OCI-LY7 (cell line): ENCODE results near the gene SBF1. TPM values are rescaled to one million over a fixed set of nuclear protein-coding genes. Genes with fewer than 3 reads are reported as not detected.

ENCODE experiments used
- BruUV-seq: library from RNA; stranded (reverse); fragments of 400-500 nt; replicated peaks from 2 replicates; lab custom pipeline; 2021; lab: Mats Ljungman, UMichigan
- CTCF ChIA-PET: fragments of 300-600 bp; sonication (Branson Sonifier 250); formaldehyde crosslinking; loops from one replicate; lab custom pipeline; 2022; ENCODE audit warnings: antibody characterized with exemption; ENCODE audit not compliant: unreplicated experiment; lab: Charles Lee
- POLR2A ChIA-PET: fragments of 300-600 bp; sonication (Branson Sonifier 250); formaldehyde crosslinking; loops from one replicate; lab custom pipeline; 2022; ENCODE audit warnings: antibody characterized with exemption; lab: Charles Lee
- DNase-seq: peaks from one replicate; pipeline ENCODE4 v3.0.0-alpha.2; 2015; ENCODE audit warnings: low spot score
- H2AFZ ChIP-seq: fragments of 200-600 bp; sonication (generic), shearing (Covaris generic); 2 replicates; pipeline ENCODE4 v1.6.1; 2014; ENCODE audit warnings: mild to moderate bottlenecking, antibody characterized with exemption, low read length, moderate library complexity
- H3K27ac ChIP-seq: fragments of 200-600 bp; sonication (generic); 2 replicates; pipeline ENCODE4 v1.5.1; 2014; ENCODE audit warnings: mixed run types, low read depth, mild to moderate bottlenecking, moderate library complexity, low read length, inconsistent platforms; ENCODE audit not compliant: poor library complexity, severe bottlenecking
- H3K36me3 ChIP-seq: fragments of 200-600 bp; sonication (generic); 2 replicates; pipeline ENCODE4 v1.6.1; 2014; ENCODE audit warnings: mild to moderate bottlenecking, antibody characterized with exemption, low read length, moderate library complexity, mixed read lengths; ENCODE audit not compliant: insufficient read depth
- H3K4me1 ChIP-seq: fragments of 200-600 bp; sonication (generic); 2 replicates; pipeline ENCODE4 v1.5.1; 2014; ENCODE audit warnings: mild to moderate bottlenecking, low read length; ENCODE audit not compliant: insufficient read depth, poor library complexity, severe bottlenecking
- H3K4me2 ChIP-seq: fragments of 200-600 bp; sonication (generic); 2 replicates; pipeline ENCODE4 v1.6.1; 2014; ENCODE audit warnings: mild to moderate bottlenecking, low read length
- H3K4me3 ChIP-seq: fragments of 200-600 bp; sonication (generic); 2 replicates; pipeline ENCODE4 v1.5.1; 2014; ENCODE audit warnings: mild to moderate bottlenecking, low read depth, low read length; ENCODE audit not compliant: poor library complexity, severe bottlenecking
- H3K79me2 ChIP-seq: fragments of 200-600 bp; sonication (generic); 2 replicates; pipeline ENCODE4 v1.6.1; 2016; ENCODE audit warnings: low read depth, mild to moderate bottlenecking, low read length, moderate library complexity, mixed read lengths; ENCODE audit not compliant: insufficient read depth
- H3K9me2 ChIP-seq: fragments of 200-600 bp; sonication (generic); 2 replicates; pipeline ENCODE4 v1.6.1; 2016; ENCODE audit warnings: mild to moderate bottlenecking, low read length, mixed read lengths; ENCODE audit not compliant: insufficient read depth
- H3K9me3 ChIP-seq: fragments of 200-600 bp; sonication (generic); 2 replicates; pipeline ENCODE4 v1.6.1; 2014; ENCODE audit warnings: mild to moderate bottlenecking, mixed run types, low read length, mixed read lengths
- H4K20me1 ChIP-seq: fragments of 200-600 bp; sonication (generic); 2 replicates; pipeline ENCODE4 v1.6.1; 2014; ENCODE audit warnings: mild to moderate bottlenecking, antibody characterized with exemption, low read length, moderate library complexity, mixed read lengths; ENCODE audit not compliant: insufficient read depth
- EZH2phosphoT487 ChIP-seq: fragments of 200-600 bp; sonication (generic); IDR thresholded peaks from 2 replicates; pipeline ENCODE4 v1.6.1; 2018; ENCODE audit warnings: low read depth, borderline replicate concordance, mild to moderate bottlenecking, mixed run types, antibody characterized with exemption, low read length, moderate library complexity, mixed read lengths
- intact Hi-C: fragments of 100-400 bp; cut with micrococcal nuclease; formaldehyde crosslinking; loops from one replicate; pipeline ENCODE4 v1.10.0; 2022; ENCODE audit not compliant: unreplicated experiment
- total RNA-seq, 2 experiments: library from RNA; depleted of rRNA in 1 of 2; stranded (reverse); fragments of >200 nt in 1 of 2; shearing (Covaris generic) in 1 of 2; gene quantifications; 2 replicates each; pipeline ENCODE4 v1.2.3, GENCODE V29; 2014 to 2022
- TF ChIP-seq, protein P1 (sequence below): fragments of 200-600 bp; sonication (generic); conservative IDR thresholded peaks from 2 replicates; pipeline ENCODE4 v1.5.1; 2014; ENCODE audit warnings: mild to moderate bottlenecking, antibody characterized with exemption, low read length, moderate library complexity, mixed read lengths

Gene SBF1
- total RNA-seq, 2 experiments from 2014 or later, result 177 to 181 TPM

GRCh38 chr22:50436841-50437341 lies 37.9 kb downstream of the SBF1 start:
- no peak for TF ChIP-seq EZH2phosphoT487
- TF ChIP-seq, protein P1, sequence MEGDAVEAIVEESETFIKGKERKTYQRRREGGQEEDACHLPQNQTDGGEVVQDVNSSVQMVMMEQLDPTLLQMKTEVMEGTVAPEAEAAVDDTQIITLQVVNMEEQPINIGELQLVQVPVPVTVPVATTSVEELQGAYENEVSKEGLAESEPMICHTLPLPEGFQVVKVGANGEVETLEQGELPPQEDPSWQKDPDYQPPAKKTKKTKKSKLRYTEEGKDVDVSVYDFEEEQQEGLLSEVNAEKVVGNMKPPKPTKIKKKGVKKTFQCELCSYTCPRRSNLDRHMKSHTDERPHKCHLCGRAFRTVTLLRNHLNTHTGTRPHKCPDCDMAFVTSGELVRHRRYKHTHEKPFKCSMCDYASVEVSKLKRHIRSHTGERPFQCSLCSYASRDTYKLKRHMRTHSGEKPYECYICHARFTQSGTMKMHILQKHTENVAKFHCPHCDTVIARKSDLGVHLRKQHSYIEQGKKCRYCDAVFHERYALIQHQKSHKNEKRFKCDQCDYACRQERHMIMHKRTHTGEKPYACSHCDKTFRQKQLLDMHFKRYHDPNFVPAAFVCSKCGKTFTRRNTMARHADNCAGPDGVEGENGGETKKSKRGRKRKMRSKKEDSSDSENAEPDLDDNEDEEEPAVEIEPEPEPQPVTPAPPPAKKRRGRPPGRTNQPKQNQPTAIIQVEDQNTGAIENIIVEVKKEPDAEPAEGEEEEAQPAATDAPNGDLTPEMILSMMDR, result no peak
- Histone ChIP-seq H3K4me1 (no peaks in the 10 kb centered on the region), H3K9me3 (no peaks in the 10 kb centered on the region), H3K9me2 (no peaks in the 10 kb centered on the region), H4K20me1 (no peaks in the 10 kb centered on the region), H3K4me3 (no peak overlapping the region), H3K4me2 (no peak overlapping the region), H2AFZ (no peak overlapping the region), H3K36me3 (peaks cover 57% of the 10 kb centered on the region), H3K79me2 (no peaks in the 10 kb centered on the region), H3K27ac (no peak overlapping the region)
- POLR2A ChIA-PET, result no interaction called here
- no peak for DNase-seq
- no TSS peak for BruUV-seq
- CTCF ChIA-PET, result no interaction called here
- intact Hi-C loops, result no loop called here

GRCh38 chr22:50436015-50436830 lies 38.6 kb downstream of the SBF1 start:
- Histone ChIP-seq H3K36me3 (peaks cover 57% of the 10 kb centered on the region), H3K79me2 (no peaks in the 10 kb centered on the region), H3K9me3 (no peaks in the 10 kb centered on the region), H4K20me1 (no peaks in the 10 kb centered on the region), H3K4me1 (no peaks in the 10 kb centered on the region), H3K4me3 (no peak overlapping the region), H3K27ac (no peak overlapping the region), H3K4me2 (no peak overlapping the region), H3K9me2 (no peaks in the 10 kb centered on the region), H2AFZ (no peak overlapping the region)
- DNase-seq, result no peak
- ChIA-PET CTCF (no interaction called here), POLR2A (interaction anchor here (0.6 kb wide), 1 partner anchor 12 kb away, joined by 5 read pairs; no protein-coding TSS in a partner anchor)
- BruUV-seq, result no TSS peak
- no peak for TF ChIP-seq EZH2phosphoT487
- TF ChIP-seq, protein P1, result no peak
- intact Hi-C loops, result no loop called here
